Mesothelial cell of epicardium (in vitro differentiated cells): ENCODE measurements around the gene TMEM37. TPM values are rescaled to one million over a fixed set of nuclear protein-coding genes. Genes with fewer than 3 reads are reported as not detected.

Experiments
- DNase-seq, 2 experiments: peaks; one replicate each; pipeline ENCODE4 v3.0.0; 2021; ENCODE audit warnings: low spot score in 2 of 2; ENCODE audit not compliant: unreplicated experiment in 2 of 2
- H3K27ac Mint-ChIP-seq: 2 replicates; pipeline ENCODE4 v1.8.0; 2021; ENCODE audit warnings: mixed read lengths
- H3K27me3 Mint-ChIP-seq: 2 replicates; pipeline ENCODE4 v1.8.0; 2021; ENCODE audit warnings: low read depth, mixed read lengths
- H3K36me3 Mint-ChIP-seq: 2 replicates; pipeline ENCODE4 v1.8.0; 2021; ENCODE audit warnings: mixed read lengths
- H3K4me1 Mint-ChIP-seq: 2 replicates; pipeline ENCODE4 v1.8.0; 2021; ENCODE audit warnings: mixed read lengths
- H3K4me3 Mint-ChIP-seq: 2 replicates; pipeline ENCODE4 v1.8.0; 2021; ENCODE audit warnings: mild to moderate bottlenecking, moderate library complexity, mixed read lengths
- H3K9me3 Mint-ChIP-seq: 2 replicates; pipeline ENCODE4 v1.8.0; 2021; ENCODE audit warnings: mixed read lengths
- CTCF ChIP-seq: fragments of 200-600 bp; sonication (generic); IDR thresholded peaks from one replicate; pipeline ENCODE4 v1.5.0; 2021; ENCODE audit warnings: antibody characterized with exemption; ENCODE audit not compliant: unreplicated experiment
- total RNA-seq: library from RNA; stranded (reverse); gene quantifications from 3 replicates; pipeline ENCODE4 v1.2.1, GENCODE V29; 2021

Gene TMEM37
- total RNA-seq, 1 donor from 2014 or later, result 11.9 TPM

- no peak overlapping the region for H3K27ac Mint-ChIP-seq
These were observed 41.1 kb downstream of the TMEM37 start for GRCh38 chr2:119472749-119473148.

GRCh38 chr2:119473621-119474370 is 42.1 kb downstream of the TMEM37 start:
- Mint-ChIP-seq H3K4me1 (peaks cover 2% of the 10 kb centered on the region), H3K4me3 (no peak overlapping the region), H3K27ac (no peak overlapping the region), H3K9me3 (no peaks in the 10 kb centered on the region), H3K36me3 (no peaks in the 10 kb centered on the region), H3K27me3 (peaks cover 5% of the 10 kb centered on the region)
- no peak for DNase-seq
- no peak for TF ChIP-seq CTCF

More at GRCh38 chr2:119472749-119473148, 41.1 kb downstream of the TMEM37 start:
- Mint-ChIP-seq H3K4me3 (no peak overlapping the region), H3K27me3 (peaks cover 5% of the 10 kb centered on the region), H3K36me3 (no peaks in the 10 kb centered on the region), H3K9me3 (no peaks in the 10 kb centered on the region), H3K4me1 (peaks cover 2% of the 10 kb centered on the region)
- no peak for TF ChIP-seq CTCF
- no peak for DNase-seq

GRCh38 chr2:119474371-119475224 is 42.9 kb downstream of the TMEM37 start:
- H3K4me3 Mint-ChIP-seq, result no peak overlapping the region
- no peaks in the 10 kb centered on the region for H3K9me3 Mint-ChIP-seq
- no peak overlapping the region for H3K27ac Mint-ChIP-seq
- no peaks in the 10 kb centered on the region for H3K36me3 Mint-ChIP-seq
- DNase-seq, result no peak
- H3K4me1 Mint-ChIP-seq, result peaks cover 2% of the 10 kb centered on the region
- peaks cover 5% of the 10 kb centered on the region for H3K27me3 Mint-ChIP-seq
- no peak for TF ChIP-seq CTCF

GRCh38 chr2:119475225-119475856 is 43.7 kb downstream of the TMEM37 start:
- Mint-ChIP-seq H3K9me3 (no peaks in the 10 kb centered on the region), H3K27me3 (peaks cover 5% of the 10 kb centered on the region), H3K36me3 (no peaks in the 10 kb centered on the region), H3K27ac (no peak overlapping the region), H3K4me1 (peaks cover 3% of the 10 kb centered on the region), H3K4me3 (no peak overlapping the region)
- no peak for DNase-seq
- no peak for TF ChIP-seq CTCF

- no peak for DNase-seq
- Mint-ChIP-seq H3K9me3 (no peaks in the 10 kb centered on the region), H3K4me3 (no peak overlapping the region), H3K27me3 (peaks cover 5% of the 10 kb centered on the region), H3K4me1 (peaks cover 9% of the 10 kb centered on the region), H3K27ac (no peak overlapping the region), H3K36me3 (no peaks in the 10 kb centered on the region)
- no peak for TF ChIP-seq CTCF
These were observed 44.2 kb downstream of the TMEM37 start for GRCh38 chr2:119475857-119476244.
